Metanephros (tissue), 1 donor: ENCODE data around the gene EAF2. TPM values are rescaled to one million over a fixed set of nuclear protein-coding genes. Genes with fewer than 3 reads are reported as not detected.

Source experiments
- total RNA-seq: library from RNA; depleted of rRNA; stranded (reverse); fragments of >200 nt; gene quantifications from one replicate; pipeline ENCODE4 v1.2.3, GENCODE V29; 2014

Gene EAF2
- 16.2 TPM for total RNA-seq

DNA sequence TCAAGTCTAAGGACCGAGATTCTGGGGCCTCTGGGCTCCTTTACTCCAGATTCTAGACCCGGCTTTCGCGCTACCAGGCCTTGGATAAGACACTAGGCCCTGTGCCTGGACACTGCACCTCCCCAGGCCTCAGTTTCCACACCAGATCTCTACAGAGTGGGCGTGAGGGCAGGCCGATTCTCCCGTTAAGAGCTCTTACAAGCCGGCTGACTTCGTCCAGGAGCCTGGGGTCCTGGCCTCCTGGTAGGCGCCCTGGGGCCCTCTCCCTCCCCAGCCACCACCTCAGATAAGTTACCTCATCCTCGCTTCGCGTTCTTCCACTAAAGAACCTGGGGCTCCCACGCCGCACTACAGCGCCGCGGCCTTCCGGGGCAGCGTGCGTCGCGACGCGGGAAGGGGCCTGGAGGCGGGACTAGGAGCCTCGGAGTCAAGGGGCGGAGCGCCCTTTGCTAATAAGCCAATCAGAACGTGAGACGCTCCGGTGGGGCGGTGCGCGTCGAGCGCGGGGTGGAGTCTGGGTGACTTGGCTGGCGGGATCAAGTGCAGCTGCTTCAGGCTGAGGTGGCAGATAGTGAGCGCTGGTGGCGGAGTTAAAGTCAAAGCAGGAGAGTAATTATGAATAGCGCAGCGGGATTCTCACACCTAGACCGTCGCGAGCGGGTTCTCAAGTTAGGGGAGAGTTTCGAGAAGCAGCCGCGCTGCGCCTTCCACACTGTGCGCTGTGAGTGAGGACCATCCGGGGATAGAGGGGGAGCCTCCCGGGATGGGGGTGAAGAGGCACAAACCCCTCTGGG lies at the start of gene EAF2, which contains the start of gene IQCB1:
Gene EAF2 (plus strand): TSS at position 539 of the 794 bp plus-strand sequence. CDS start 77 bp downstream, at position 616.
Gene IQCB1 (minus strand): TSS at position 390 of the 794 bp plus-strand sequence. CDS start 6,100 bp downstream, outside the sequence.

DNA sequence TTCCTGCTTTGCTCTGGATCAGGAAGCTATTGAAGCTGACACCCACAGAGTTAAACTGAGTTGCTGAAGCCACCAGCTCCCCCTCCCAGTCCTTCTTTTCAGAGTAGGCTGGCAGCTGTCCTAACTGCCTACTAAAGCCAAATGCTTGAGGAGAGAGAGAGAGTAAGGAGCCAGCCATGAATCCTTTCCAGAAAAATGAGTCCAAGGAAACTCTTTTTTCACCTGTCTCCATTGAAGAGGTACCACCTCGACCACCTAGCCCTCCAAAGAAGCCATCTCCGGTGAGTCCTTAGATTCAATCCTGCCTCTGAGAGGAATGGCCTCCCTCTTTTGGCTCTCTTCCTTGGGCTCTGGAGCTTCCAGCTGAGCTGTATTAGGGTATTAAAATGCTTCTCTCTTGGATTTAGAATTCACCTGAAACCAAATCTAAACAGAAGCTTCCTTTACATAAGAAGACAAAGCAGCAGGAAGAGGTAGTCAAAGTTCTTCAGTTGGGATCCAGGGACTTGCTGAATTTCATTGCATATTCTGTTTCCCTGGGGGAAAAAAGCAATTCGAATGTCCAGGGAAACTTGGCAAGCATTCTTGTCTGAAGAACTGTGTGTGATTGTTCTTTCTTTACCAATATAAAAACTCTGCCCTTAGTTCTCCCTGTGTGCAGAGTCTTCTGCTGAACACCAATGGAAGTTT lies 59.4 kb downstream of the EAF2 start, which contains the start of gene SLC15A2:
Gene SLC15A2 (plus strand): TSS at position 101 of the 690 bp plus-strand sequence. CDS start 76 bp downstream, at position 177.

Other genes with a start within 250 kb of the EAF2 start
- 1.5 TPM for gene FBXO40, start 241.8 kb upstream of the EAF2 start, total RNA-seq
- 10.6 TPM for gene HCLS1, start 174.3 kb upstream of the EAF2 start, total RNA-seq
- gene GOLGB1, start 85.5 kb upstream of the EAF2 start, total RNA-seq, result 47.8 TPM
- gene IQCB1, start 149 bp upstream of the EAF2 start, total RNA-seq, result 29.4 TPM
- gene SLC15A2, start 59.2 kb downstream of the EAF2 start, total RNA-seq, result 23.4 TPM
- 6.4 TPM for gene ILDR1, start 187.0 kb downstream of the EAF2 start, total RNA-seq
- 5.2 TPM for gene CD86, start 220.2 kb downstream of the EAF2 start, total RNA-seq